NK-92 treated with Interleukin-12 subunit alpha and Interleukin-12 subunit beta, amount 100 ng/mL, for 24 hours (cell line): Measurements from ENCODE around the gene DGKA.
"Not testable (repeated sequence)": the region's sequence is repeated elsewhere in the genome, so short reads cannot be mapped to it uniquely, and the experiment has no call there.

Source experiments
- DNase-seq: peaks from one replicate; lab custom pipeline; 2025; lab: John Stamatoyannopoulos, UW

Gene DGKA

DNA sequence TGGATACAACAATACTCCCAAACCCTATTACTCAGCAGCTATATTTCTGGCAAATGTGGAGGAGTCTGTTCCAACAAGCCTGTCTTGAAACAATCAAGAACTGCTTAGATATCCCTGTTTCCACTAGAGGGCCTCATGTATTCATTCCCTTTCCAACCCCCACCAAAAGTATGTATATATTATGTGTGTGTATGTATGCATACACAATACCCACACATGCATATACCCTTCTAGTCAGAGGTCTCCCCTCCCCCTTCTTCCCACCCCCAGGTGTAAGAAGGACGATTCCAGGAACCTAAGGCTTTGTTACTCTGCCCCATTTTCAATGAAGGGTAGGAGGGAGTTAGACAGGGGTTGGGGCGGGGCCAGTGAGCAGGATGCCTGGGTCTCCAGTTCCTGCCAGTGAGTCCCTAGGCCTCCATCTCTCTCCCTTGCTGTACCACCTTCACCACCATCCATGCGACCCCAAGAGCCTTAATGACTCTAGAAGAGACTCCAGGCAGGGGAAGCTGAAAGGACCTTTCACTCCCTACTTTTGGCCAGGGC, at the start of gene DGKA:
TSS of gene DGKA (plus strand) at position 392 of the 546 bp plus-strand sequence. CDS start 5,342 bp downstream, outside the sequence.
- peak; percentile 29 for DNase-seq

DNA sequence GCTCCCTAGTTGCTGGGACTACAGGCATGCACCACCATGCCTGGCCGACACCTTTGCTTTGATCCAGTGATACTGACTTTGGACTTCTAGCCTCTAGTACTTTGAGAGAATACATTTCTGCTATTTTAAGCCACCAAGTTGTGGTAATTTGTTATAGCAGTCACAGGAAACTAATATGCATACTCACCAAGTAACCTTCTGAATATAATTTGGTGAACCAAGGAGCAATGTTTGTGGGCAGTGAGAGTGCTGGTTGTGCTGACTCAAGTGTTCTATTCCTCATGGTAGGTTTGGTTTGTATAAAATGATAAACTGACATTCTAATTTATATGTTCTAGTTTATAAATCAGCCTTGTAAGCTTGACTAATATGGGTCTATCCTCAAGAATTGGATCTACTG, 45.8 kb upstream of the DGKA start:
- no peak for DNase-seq

DNA sequence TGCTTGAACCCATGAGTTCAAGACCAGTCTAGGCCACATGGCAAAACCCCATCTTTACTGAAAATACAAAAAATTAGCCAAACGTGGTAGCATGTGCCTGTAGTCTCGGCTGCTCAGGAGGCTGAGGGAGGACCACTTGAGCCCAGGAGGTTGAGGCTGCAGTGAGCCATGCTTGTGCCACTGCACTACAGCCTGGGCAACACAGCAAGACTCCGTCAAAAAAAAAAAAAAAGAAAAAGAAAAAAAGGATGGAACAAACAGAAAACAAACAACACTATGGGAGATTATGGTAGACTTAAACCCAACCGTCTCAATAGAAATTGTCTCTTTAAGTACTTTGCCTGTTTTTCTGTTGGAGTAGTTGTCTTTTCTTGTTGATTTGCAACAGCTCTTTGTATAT, 39.7 kb upstream of the DGKA start:
- DNase-seq, result no peak

DNA sequence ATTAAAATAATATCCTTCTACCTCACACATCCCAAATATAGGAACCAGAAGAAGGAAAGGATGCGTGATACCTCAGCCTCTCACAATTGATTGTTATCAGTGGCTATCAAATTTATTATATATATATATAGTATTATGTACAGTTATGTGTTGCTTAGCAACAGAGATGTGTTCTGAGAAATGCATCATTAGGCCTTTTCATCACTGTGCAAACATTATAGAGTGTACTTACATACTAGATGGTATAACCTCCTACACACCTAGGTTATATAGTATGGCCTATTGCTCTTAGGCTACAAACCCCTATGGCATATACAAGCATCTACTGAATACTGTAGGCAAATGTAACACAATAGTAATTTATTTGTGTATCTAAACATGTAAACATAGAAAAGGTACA, 37.2 kb upstream of the DGKA start:
- DNase-seq, result no peak

DNA sequence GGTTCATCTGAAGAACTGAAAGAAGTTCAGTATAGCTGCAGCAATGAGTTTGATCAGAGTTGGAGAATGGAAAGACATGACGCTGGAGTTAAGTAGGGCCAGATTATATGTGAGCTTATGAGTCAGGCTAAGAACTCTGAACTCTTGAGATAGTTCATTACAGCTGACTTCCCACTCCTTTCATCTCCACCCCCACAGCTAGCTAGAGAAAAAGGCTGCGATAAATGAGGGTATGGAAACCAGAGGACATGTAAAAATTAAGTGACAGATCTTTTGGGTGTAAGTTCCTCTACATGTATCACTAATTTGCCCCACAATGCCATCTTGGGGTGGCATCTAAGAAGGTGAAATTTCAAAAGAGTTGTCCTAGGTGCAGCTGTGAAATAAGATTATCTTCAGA, 31.9 kb upstream of the DGKA start:
- DNase-seq, result no peak

DNA sequence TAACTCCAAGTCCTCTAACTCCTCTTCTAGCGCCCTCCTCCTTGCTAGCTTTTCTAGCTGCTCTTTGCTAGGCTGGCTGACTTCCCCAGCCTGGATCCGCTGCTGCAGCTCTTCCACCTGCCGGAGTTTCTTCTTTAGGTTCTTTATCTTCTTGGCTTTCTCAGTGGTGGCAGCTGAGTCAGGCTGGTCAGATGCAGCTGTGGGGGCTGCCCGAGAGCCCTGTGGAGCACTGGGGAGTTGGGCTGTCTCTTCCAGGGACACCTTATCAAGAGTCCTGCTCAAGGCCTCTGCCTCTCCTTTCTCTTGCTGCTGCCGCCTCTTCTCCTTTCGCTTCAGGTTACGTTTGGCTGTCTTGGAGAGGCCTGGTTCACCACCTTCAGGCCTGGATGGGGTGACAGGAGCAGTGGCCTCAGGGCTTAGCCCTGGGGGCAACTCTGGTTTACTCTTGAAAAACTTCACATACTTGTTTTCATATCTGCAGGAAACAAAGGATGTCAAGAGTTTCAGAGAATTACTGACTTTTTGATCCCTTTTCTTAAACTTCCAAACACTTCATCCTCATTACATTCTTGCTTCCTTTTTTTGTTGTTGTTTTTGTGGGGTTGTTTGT, 29.0 kb upstream of the DGKA start:
- no peak for DNase-seq

DNA sequence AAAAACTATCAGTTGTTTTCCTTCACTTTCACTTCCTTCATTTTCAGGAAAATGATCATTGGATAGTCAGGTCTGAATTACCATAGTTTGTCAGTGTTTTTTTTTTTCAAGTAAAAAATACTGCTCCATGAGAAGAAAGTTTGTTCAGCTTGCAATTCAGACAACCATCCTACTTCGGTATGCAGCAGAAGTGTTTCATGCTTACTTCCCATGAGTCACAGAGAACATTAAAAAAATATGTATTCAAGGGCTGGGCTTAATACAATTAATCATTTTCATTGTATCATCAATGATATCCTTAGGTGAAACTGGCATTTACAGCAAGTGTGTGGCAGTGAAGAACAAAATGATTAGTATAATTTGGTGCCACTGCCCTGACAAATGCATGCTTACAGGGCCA, 24.9 kb upstream of the DGKA start:
- DNase-seq, result no peak

DNA sequence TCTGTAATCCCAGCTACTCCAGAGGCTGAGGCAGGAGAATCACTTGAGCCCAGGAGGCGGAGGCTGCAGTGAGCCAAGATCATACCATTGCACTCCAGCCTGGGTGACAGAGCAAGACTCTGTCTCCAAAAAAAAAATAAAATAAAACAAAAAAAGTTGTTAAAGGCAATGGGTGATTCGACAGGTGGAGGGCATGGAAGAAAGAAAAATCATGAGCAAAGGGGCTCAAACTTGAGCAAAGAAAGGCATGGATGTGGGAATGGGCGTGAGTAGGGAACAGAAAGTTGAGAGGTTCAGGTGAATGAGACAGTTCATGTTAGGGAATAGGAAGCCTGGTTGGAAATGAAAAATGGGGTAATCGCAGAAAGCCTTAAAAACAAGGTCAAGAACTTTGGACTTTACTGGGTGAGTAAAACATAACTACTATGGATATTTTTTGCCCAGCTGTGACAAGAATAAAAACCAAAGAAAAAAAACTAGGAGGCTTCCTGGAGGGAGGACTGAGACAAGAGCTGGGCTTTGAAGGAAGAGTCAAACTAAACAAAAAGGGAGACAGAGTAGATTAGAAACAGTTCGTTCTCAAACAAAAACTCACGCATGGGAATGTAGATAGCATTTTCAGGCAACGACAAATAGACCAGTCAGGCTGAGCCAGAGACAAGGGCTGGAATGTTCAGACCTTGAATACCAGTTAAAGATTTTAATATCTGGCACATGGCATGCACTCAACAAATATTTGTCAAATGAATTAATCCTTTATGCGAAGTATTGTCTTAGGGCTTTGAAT, 22.0 kb upstream of the DGKA start:
- DNase-seq, result no peak

DNA sequence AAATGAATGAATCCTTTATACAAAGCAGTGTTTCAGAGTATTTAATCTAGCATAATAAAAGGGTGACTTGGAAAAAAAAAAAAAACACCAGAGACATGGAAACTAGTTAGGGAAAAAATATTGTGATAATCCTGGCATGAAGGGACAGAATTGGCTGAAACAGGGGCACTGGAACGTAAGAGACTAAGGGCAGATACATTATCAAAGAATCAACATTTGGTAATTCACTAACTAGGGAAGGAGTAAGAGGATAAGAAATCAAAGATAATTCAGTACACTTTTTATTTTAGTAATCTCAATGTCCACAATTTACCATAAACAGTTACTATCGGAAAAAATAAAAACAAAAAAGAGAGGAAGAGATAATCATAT, 21.5 kb upstream of the DGKA start:
- no peak for DNase-seq

DNA sequence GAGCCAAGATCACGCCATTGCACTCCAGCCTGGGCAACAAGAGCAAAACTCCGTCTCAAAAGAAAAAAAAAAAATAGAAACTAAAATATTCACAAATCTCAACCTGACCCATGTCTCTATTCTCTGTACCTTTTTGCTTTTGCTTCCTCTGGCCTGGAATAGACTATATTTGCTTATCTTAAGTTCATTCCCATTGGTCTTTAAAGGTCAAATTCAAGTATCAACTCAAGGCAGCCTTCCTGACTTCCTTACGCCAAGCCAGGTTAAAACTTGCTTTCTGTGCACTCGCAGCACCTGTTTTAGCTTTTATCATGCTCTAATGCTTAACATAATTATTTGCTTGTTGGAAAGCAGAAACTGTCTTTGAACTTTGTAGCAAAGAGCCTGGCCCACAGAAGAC, 18.1 kb upstream of the DGKA start:
- no peak for DNase-seq

DNA sequence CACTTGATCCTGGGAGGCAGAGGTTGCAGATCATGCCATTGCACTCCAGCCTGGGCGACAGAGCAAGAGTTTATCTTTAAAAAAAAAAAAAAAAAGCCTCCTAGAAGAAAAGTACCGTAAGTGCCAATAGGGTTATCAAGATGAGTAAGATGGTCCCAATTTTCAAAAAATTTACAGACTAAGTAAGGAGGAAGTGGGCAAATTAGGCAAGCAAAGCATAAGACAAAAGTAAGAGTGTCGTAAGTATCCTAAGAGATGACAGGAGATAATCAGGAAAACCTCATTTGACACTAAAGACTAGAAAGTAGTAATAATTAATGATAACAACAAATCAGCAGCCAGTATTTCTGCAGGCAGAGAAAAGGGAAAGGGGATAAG, 15.5 kb upstream of the DGKA start:
- DNase-seq, result no peak

DNA sequence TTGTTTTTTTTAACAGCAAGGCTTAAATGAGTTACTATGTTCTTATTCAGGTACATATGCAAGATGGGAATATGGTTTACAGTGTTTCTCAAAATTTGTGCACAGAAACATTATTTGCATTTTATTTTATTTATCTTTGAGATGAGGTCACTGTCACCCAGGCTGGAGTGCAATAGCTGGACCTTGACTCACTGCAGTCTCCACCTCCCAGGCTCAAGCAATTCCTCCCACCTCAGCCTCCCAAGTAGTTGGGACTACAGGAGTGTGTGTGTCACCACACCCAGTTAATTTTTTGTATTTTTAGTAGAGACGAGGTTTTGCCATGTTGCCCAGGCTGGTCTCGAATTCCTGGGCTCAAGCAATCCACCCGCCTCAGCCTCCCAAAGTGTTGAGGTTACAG, 11.9 kb upstream of the DGKA start:
- DNase-seq, result not testable (repeated sequence)

DNA sequence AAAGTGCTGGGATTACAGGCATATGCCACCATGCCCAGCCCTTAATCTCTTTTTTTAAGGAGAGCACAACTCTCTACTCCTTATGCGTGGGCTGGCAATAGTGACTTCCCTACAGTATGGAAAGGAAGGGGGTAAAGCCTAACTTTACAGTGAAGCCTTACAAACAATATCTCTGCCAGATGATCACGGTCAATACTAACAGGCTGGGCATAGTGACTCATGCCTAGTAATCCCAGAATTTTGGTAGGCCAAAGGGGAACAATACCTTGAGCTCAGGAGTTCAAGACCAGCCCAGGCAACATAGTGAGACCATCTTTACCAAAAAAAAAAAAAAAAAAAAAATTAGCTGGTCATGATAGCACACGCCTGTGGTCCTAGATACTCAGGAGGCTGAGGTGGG, 8.8 kb upstream of the DGKA start:
- no peak for DNase-seq

DNA sequence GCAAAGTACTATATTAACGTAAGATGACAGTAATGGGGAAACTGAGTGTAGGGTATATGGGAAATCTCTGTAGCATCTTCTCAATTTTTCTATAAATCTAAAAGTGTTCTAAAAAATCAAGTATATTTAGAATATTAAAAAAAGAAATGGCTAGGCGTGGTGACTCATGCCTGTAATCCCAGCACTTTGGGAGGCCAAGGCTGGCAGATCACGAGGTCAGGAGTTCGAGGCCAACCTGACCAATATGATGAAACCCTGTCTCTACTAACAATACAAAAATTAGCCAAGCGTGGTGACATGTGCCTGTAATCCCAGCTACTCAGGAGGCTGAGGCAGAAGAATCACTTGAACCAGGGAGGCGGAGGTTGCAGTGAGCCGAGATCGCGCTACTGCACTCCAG, 7.3 kb upstream of the DGKA start:
- not testable (repeated sequence) for DNase-seq

DNA sequence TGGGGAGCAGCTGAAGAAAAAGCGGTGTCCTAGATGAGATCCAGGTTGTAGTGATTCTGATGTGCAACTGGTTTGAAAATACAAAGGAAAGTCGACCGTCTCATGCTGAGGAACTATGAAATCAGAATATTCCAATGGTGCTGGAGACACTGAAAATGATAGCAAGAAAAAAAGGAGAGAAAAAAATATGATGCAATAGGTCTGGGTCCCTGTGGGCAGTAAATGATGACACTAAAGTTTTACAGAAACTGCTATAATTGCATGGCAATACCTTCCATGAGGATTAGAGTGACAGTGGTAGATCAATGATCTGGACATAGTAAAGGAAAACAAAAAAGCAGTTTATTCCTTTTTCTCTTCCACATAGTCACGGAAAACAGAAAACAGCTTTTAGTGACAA, 5.6 kb upstream of the DGKA start:
- DNase-seq, result no peak

DNA sequence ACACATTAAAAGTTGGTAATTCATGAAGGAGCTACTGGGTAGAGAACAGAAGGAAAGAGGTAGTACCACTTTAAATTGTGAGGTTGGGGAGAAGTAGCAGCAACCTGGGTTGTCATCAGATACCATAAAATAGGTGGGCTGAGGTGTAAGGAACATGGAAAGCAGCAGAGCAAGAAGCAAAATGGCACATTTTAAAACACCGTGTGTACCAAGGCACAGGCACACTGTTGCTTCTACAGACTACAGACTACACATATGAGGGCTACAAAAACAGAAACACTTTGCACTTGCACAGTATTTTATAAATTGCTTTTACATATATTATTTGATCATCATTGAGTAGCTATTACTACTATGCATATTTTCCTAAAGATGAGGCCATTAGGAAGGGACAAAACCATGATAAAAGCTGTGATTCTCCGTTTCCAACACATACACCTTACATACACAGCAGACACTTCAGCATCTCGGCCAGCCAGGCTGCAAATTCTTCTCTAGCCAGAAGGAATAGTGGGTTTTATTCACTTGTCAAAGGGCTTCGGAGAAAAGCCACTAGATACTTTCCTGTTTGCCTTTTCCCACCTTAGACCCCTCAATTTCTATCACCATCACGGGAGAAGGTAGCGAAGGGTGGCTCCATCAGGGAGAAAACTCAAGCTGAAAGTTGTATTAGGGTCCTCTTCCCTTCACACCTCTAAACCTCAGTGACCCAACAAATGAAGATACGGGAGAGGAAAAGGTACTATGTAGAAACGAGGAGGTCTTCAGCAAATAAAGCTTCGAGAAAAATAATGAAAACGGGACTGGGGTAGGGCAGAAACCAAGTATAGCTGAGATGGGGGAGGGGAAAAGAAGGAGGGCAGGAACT, 4.9 kb upstream of the DGKA start:
- DNase-seq, result no peak

DNA sequence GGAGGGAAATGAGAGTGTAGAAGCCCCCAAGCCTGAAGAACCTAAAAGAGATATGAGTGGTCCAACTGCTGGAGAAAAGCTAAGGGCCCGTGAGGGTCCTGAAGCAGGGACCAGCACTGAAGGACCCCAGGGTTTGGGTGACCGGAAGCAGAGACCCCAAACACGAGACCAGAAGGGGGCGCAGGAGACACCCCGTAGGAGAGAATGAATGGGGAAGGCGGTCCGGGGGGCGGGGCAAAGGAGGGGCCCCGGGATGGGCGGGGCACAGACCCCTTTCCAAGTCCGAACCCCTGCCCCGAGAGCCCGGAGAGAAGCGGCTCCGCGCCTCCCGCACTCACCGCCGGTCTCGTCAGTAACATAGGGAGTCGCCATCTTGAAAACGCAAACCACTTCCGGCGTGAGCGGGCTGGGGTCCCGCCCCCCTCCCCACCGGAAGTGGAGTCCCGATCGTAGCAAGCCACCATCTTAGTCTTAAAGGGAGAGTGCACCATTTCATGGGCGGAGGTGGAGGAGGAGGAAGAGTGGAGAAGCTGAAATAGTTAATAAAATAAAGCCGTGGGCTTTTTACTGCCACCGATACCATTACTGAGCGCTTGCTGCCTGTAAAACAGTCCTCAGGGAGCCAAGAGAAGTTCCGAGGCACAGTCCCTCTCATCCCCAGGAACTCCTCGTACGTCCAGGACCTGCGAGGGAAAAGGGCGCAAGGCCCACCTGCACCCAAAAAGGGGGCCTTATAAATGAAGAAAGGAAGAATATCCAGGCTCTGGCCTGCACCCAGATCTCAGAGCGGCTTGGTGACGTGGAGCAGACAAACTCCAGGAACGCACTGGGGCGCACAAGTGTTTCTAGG, 4.0 kb upstream of the DGKA start:
- DNase-seq, result peak; percentile 84

DNA sequence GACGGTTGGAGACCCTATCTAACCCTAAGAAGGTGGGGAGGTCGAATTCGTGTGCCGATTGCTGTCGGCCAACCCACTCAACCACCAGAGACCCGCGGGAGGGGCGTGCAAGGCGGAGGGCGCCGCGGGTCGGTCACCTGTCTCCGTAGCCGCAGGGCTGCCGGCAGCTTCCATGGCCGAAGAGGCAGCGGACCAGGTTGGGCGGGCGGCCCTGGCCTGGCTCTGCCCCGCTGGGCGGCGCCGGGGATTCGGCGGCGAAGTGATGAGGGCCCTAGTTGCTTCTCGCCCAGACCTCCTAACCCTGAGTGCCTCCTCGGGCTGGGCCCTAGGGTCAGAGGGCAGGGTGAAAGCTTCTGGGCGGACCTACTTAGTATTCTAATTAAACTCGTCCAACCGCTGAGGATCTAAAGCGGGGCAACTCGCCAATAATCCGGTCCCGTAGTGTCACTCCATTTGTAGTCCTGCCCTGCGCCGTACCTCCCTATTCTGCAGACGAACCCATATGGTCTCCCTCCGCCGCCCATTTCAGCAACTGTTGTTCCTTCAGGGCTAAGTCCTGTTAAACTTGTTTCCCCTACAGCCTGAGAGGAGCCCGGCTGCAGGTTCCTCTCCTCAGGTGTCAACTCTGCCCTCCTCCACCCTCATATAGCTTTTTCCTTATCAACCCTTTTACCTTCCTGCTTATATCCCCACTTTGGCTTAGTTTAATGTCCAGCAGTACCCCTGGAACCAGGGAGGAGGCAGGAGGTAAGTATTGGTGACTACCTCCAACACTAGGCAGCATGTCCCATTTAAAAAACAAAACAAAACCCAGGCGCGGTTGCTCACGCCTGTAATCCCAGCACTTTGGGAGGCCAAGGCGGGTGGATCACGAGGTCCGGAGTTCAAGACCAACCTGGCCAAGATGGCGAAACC, 3.1 kb upstream of the DGKA start, which contains the start of gene PYM1:
TSS of gene PYM1 (minus strand) at position 307 of the 915 bp plus-strand sequence. CDS start at position 174, 133 bp downstream.
- DNase-seq, result peak; percentile 77

DNA sequence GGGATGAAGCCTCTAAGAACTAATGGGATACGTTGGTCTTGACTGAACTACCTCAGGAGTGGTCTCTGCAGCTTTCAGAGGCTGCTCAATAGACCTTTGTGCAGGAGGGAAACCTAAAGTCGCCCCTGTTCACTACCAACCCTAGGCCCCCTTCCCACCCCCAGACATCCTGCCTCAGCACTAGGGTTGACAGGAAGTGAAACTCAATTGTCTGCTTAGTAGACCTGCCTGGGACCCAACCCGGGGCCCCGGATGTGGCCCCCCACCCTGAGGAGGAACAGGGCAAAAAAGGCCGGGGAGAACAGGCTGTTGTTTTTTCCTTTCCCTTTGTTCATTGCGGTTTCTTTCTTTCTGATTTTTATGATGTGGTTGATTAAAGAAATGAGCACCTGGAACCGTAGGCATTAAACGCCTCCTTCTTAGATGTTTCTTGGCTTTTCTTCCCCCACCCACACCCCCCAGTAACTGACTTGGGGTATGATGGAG, 1.6 kb upstream of the DGKA start:
- peak; percentile 27 for DNase-seq

DNA sequence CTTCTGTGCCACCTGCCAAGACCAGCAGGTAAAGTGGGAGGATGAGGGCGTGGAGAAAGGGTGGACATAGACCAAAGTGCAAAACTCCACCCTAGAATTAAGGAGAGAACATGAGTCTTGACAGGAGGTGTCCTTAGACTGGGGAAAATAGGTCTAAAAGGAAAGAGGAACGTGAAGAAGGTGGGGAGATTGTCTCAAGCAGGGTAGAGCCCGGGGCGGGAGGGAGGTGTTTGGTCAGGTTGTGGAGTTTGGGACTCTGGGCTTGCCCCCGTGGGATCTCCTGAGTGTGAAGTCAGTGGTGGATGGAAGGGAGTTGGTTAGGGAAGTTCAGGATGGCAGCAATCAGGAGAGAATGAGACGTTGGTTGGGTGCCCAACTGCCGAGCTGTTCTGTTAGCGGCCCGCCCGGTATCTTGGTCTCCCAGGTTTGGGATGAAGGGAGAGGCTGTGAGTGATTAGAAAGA, 386 bp downstream of the DGKA start:
- DNase-seq, result no peak
